ENCODE results near the gene C1QTNF7. TPM values are rescaled to one million over a fixed set of nuclear protein-coding genes. Genes with fewer than 3 reads are reported as not detected.

The C1QTNF7 gene
- total RNA-seq, 1 experiment from 2014 or later = not detected

- no peak for DNase-seq
- no peaks in the 10 kb centered on the region for H3K27me3 ChIP-seq
- H3K36me3 ChIP-seq = no peaks in the 10 kb centered on the region
- H3K9me3 ChIP-seq (replicated peaks) = no peaks in the 10 kb centered on the region
- no peak overlapping the region for H3K27ac ChIP-seq
- no peak overlapping the region for H3K4me3 ChIP-seq
- no peaks in the 10 kb centered on the region for H3K4me1 ChIP-seq
These were observed 26.7 kb upstream of the C1QTNF7 start for GRCh38 chr4:15400981-15401671.

GRCh38 chr4:15402146-15402545 is 25.7 kb upstream of the C1QTNF7 start:
- H3K4me1 ChIP-seq = no peaks in the 10 kb centered on the region
- no peaks in the 10 kb centered on the region for H3K36me3 ChIP-seq
- no peaks in the 10 kb centered on the region for H3K27me3 ChIP-seq
- no peak overlapping the region for H3K4me3 ChIP-seq
- no peak overlapping the region for H3K27ac ChIP-seq
- no peaks in the 10 kb centered on the region for H3K9me3 ChIP-seq (replicated peaks)
- no peak for DNase-seq

- Histone ChIP-seq H3K4me1 (no peaks in the 10 kb centered on the region), H3K27me3 (no peaks in the 10 kb centered on the region), H3K4me3 (no peak overlapping the region), H3K9me3 (replicated peaks) (no peaks in the 10 kb centered on the region), H3K36me3 (no peaks in the 10 kb centered on the region), H3K27ac (no peak overlapping the region)
- DNase-seq = no peak
These were observed 24.9 kb upstream of the C1QTNF7 start for GRCh38 chr4:15402974-15403373.

- no peak overlapping the region for H3K27ac ChIP-seq
- H3K4me1 ChIP-seq = no peaks in the 10 kb centered on the region
- no peaks in the 10 kb centered on the region for H3K9me3 ChIP-seq (replicated peaks)
These were observed 22.8 kb upstream of the C1QTNF7 start for GRCh38 chr4:15405018-15405417.

GRCh38 chr4:15410750-15411149 is 17.1 kb upstream of the C1QTNF7 start:
- H3K4me1 ChIP-seq = no peaks in the 10 kb centered on the region
- no peak overlapping the region for H3K4me3 ChIP-seq
- no peak for DNase-seq
- H3K27me3 ChIP-seq = no peaks in the 10 kb centered on the region
- H3K27ac ChIP-seq = no peak overlapping the region
- H3K9me3 ChIP-seq (replicated peaks) = no peaks in the 10 kb centered on the region
- no peaks in the 10 kb centered on the region for H3K36me3 ChIP-seq

More at GRCh38 chr4:15405018-15405417, 22.8 kb upstream of the C1QTNF7 start:
- H3K36me3 ChIP-seq = no peaks in the 10 kb centered on the region
- H3K27me3 ChIP-seq = no peaks in the 10 kb centered on the region
- DNase-seq = no peak
- no peak overlapping the region for H3K4me3 ChIP-seq

GRCh38 chr4:15412461-15412860 is 15.4 kb upstream of the C1QTNF7 start:
- Histone ChIP-seq H3K36me3 (no peaks in the 10 kb centered on the region), H3K9me3 (replicated peaks) (no peaks in the 10 kb centered on the region), H3K27ac (no peak overlapping the region)

GRCh38 chr4:15413010-15413622 is 14.7 kb upstream of the C1QTNF7 start:
- H3K27ac ChIP-seq = no peak overlapping the region
- no peaks in the 10 kb centered on the region for H3K27me3 ChIP-seq
- H3K4me3 ChIP-seq = no peak overlapping the region
- no peaks in the 10 kb centered on the region for H3K4me1 ChIP-seq
- DNase-seq = no peak
- H3K36me3 ChIP-seq = no peaks in the 10 kb centered on the region
- no peaks in the 10 kb centered on the region for H3K9me3 ChIP-seq (replicated peaks)

More at GRCh38 chr4:15412461-15412860, 15.4 kb upstream of the C1QTNF7 start:
- DNase-seq = no peak
- no peak overlapping the region for H3K4me3 ChIP-seq
- H3K4me1 ChIP-seq = no peaks in the 10 kb centered on the region
- no peaks in the 10 kb centered on the region for H3K27me3 ChIP-seq

- H3K4me3 ChIP-seq = no peak overlapping the region
- no peaks in the 10 kb centered on the region for H3K9me3 ChIP-seq (replicated peaks)
- no peaks in the 10 kb centered on the region for H3K36me3 ChIP-seq
- H3K4me1 ChIP-seq = no peaks in the 10 kb centered on the region
- no peaks in the 10 kb centered on the region for H3K27me3 ChIP-seq
- H3K27ac ChIP-seq = no peak overlapping the region
- no peak for DNase-seq
These were observed 14.2 kb upstream of the C1QTNF7 start for GRCh38 chr4:15413623-15414019.

- no peak for DNase-seq
- H3K4me3 ChIP-seq = no peak overlapping the region
- no peaks in the 10 kb centered on the region for H3K27me3 ChIP-seq
- H3K9me3 ChIP-seq (replicated peaks) = no peaks in the 10 kb centered on the region
- H3K4me1 ChIP-seq = no peaks in the 10 kb centered on the region
- H3K27ac ChIP-seq = no peak overlapping the region
- H3K36me3 ChIP-seq = no peaks in the 10 kb centered on the region
These were observed 13.2 kb upstream of the C1QTNF7 start for GRCh38 chr4:15414551-15415091.

- H3K4me1 ChIP-seq = peaks cover 6% of the 10 kb centered on the region
- no peak overlapping the region for H3K4me3 ChIP-seq
- no peaks in the 10 kb centered on the region for H3K9me3 ChIP-seq (replicated peaks)
These were observed 11.2 kb upstream of the C1QTNF7 start for GRCh38 chr4:15416357-15417232.

GRCh38 chr4:15417233-15417660 is 10.6 kb upstream of the C1QTNF7 start:
- Histone ChIP-seq H3K36me3 (no peaks in the 10 kb centered on the region), H3K27me3 (no peaks in the 10 kb centered on the region), H3K27ac (no peak overlapping the region), H3K4me1 (peaks cover 6% of the 10 kb centered on the region), H3K9me3 (replicated peaks) (no peaks in the 10 kb centered on the region), H3K4me3 (no peak overlapping the region)
- no peak for DNase-seq

More at GRCh38 chr4:15416357-15417232, 11.2 kb upstream of the C1QTNF7 start:
- H3K36me3 ChIP-seq = no peaks in the 10 kb centered on the region
- no peak for DNase-seq
- H3K27ac ChIP-seq = no peak overlapping the region
- no peaks in the 10 kb centered on the region for H3K27me3 ChIP-seq

GRCh38 chr4:15418956-15419355 is 8.9 kb upstream of the C1QTNF7 start:
- Histone ChIP-seq H3K4me1 (peaks cover 6% of the 10 kb centered on the region), H3K36me3 (no peaks in the 10 kb centered on the region), H3K27me3 (no peaks in the 10 kb centered on the region), H3K4me3 (no peak overlapping the region), H3K9me3 (replicated peaks) (no peaks in the 10 kb centered on the region), H3K27ac (no peak overlapping the region)
- no peak for DNase-seq

- Histone ChIP-seq H3K4me3 (no peak overlapping the region), H3K4me1 (peaks cover 6% of the 10 kb centered on the region), H3K9me3 (replicated peaks) (no peaks in the 10 kb centered on the region), H3K27me3 (no peaks in the 10 kb centered on the region), H3K36me3 (no peaks in the 10 kb centered on the region), H3K27ac (no peak overlapping the region)
- peak; percentile 28 to 56 for DNase-seq
These were observed 7.2 kb upstream of the C1QTNF7 start for GRCh38 chr4:15420642-15421041.

GRCh38 chr4:15423285-15423711 is 4.5 kb upstream of the C1QTNF7 start:
- no peaks in the 10 kb centered on the region for H3K27me3 ChIP-seq
- no peaks in the 10 kb centered on the region for H3K36me3 ChIP-seq
- H3K4me3 ChIP-seq = no peak overlapping the region
- DNase-seq = no peak
- H3K27ac ChIP-seq = no peak overlapping the region
- H3K9me3 ChIP-seq (replicated peaks) = no peaks in the 10 kb centered on the region
- H3K4me1 ChIP-seq = peaks cover 6% of the 10 kb centered on the region

- DNase-seq = no peak
- no peaks in the 10 kb centered on the region for H3K9me3 ChIP-seq (replicated peaks)
- no peak overlapping the region for H3K27ac ChIP-seq
- H3K4me3 ChIP-seq = no peak overlapping the region
- H3K36me3 ChIP-seq = no peaks in the 10 kb centered on the region
- peaks cover 3% of the 10 kb centered on the region for H3K4me1 ChIP-seq
- H3K27me3 ChIP-seq = no peaks in the 10 kb centered on the region
These were observed 2.3 kb upstream of the C1QTNF7 start for GRCh38 chr4:15425520-15425919.
